Caco-2 (cell line): ENCODE data around the gene CD248. TPM values are rescaled to one million over a fixed set of nuclear protein-coding genes. Genes with fewer than 3 reads are reported as not detected.

ENCODE experiments used
- BruUV-seq: library from RNA; stranded (reverse); fragments of 400-500 nt; replicated peaks from 2 replicates; lab custom pipeline; 2021; lab: Mats Ljungman, UMichigan
- CTCF ChIA-PET: fragments of 300-600 bp; sonication (Branson Sonifier 250); formaldehyde crosslinking; loops from one replicate; lab custom pipeline; 2022; ENCODE audit warnings: antibody characterized with exemption; lab: Charles Lee
- POLR2A ChIA-PET: fragments of 300-600 bp; sonication (Branson Sonifier 250); formaldehyde crosslinking; loops from one replicate; lab custom pipeline; 2022; ENCODE audit warnings: antibody characterized with exemption; lab: Charles Lee
- DNase-seq, 2 experiments: peaks; one replicate each; pipeline versions ENCODE4 v3.0.0 to v3.0.0-alpha.2; 2020 to 2022
- H3K27me3 ChIP-seq: replicated peaks from 2 replicates; pipeline ENCODE4 v1.6.0; 2011; ENCODE audit warnings: low read length; ENCODE audit not compliant: control insufficient read depth, insufficient read depth
- H3K36me3 ChIP-seq: 2 replicates; pipeline ENCODE4 v1.5.1; 2011; ENCODE audit warnings: low read length; ENCODE audit not compliant: control insufficient read depth, insufficient read depth
- H3K4me1 ChIP-seq: fragments of 250-450 bp; sonication (Bioruptor Pico); 2 replicates; pipeline ENCODE4 v1.5.1; 2020; ENCODE audit warnings: mild to moderate bottlenecking
- H3K4me3 ChIP-seq: 2 replicates; pipeline ENCODE4 v1.5.1; 2011; ENCODE audit warnings: low read depth, mild to moderate bottlenecking, control low read depth, low read length
- H3K9me3 ChIP-seq: fragments of 250-450 bp; sonication (Bioruptor Pico); 2 replicates; pipeline ENCODE4 v1.5.1; 2020; ENCODE audit warnings: mild to moderate bottlenecking, moderate library complexity
- H3K27ac Mint-ChIP-seq: one replicate; pipeline ENCODE4 v1.8.0; 2022; ENCODE audit warnings: mixed read lengths; ENCODE audit not compliant: unreplicated experiment
- H3K27me3 Mint-ChIP-seq: one replicate; pipeline ENCODE4 v1.8.0; 2022; ENCODE audit warnings: mixed read lengths; ENCODE audit not compliant: insufficient read depth, unreplicated experiment
- H3K36me3 Mint-ChIP-seq: one replicate; pipeline ENCODE4 v1.8.0; 2022; ENCODE audit warnings: mild to moderate bottlenecking, mixed read lengths; ENCODE audit not compliant: insufficient read depth, unreplicated experiment
- H3K4me1 Mint-ChIP-seq: one replicate; pipeline ENCODE4 v1.8.0; 2022; ENCODE audit warnings: low read depth, mixed read lengths; ENCODE audit not compliant: unreplicated experiment
- H3K4me3 Mint-ChIP-seq: one replicate; pipeline ENCODE4 v1.8.0; 2022; ENCODE audit warnings: mild to moderate bottlenecking, moderate library complexity, mixed read lengths; ENCODE audit not compliant: unreplicated experiment
- H3K9me3 Mint-ChIP-seq: one replicate; pipeline ENCODE4 v1.8.0; 2022; ENCODE audit warnings: mixed read lengths; ENCODE audit not compliant: unreplicated experiment
- intact Hi-C: fragments of 100-400 bp; cut with micrococcal nuclease; formaldehyde crosslinking; loops from one replicate; pipeline ENCODE4 v1.10.0; 2022; ENCODE audit not compliant: unreplicated experiment
- total RNA-seq: library from RNA; stranded (reverse); gene quantifications from 2 replicates; pipeline ENCODE4 v1.2.3, GENCODE V29; 2022
- TF ChIP-seq, protein P1 (sequence below), 2 experiments: fragments of 200-600 bp in 1 of 2; IDR thresholded peaks; 1 replicate in 1 of 2; 2 replicates in 1 of 2; pipeline versions ENCODE4 v1.5.1 to v1.8.0; 2011 to 2022; ENCODE audit warnings: antibody characterized with exemption in 1 of 2, control low read depth in 1 of 2, inconsistent platforms in 1 of 2, low read depth in 1 of 2, low read length in 1 of 2, mild to moderate bottlenecking in 1 of 2, moderate library complexity in 1 of 2; ENCODE audit not compliant: insufficient read depth in 1 of 2, severe bottlenecking in 1 of 2, unreplicated experiment in 1 of 2

CD248 gene
- total RNA-seq, 1 experiment from 2014 or later: 0.27 TPM

DNA sequence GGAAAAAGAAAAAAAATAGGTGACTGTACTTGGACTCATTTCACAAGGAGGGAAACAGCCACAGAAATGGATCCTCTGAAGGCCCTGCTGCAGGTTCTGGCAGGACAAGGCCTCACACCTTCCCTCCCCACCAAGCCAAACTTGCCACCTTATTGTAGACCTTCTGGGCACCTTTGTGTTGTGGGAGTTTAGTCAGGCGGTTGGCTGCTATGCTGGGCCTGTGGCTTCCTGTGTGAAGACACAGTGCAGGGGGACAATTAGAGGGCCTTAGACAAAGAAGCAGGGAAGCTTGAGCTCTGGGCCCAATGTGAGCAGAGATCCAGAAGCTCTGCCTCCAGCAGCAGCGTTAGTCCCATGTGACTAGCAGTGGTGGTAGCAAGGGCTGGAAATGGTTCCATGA, 44.2 kb downstream of the CD248 start:
- Histone ChIP-seq H3K4me3 (no peak overlapping the region), H3K9me3 (no peaks in the 10 kb centered on the region), H3K4me1 (peaks cover 6% of the 10 kb centered on the region), H3K27me3 (no peaks in the 10 kb centered on the region), H3K36me3 (peaks cover 5% of the 10 kb centered on the region)
- TF ChIP-seq, protein P1, sequence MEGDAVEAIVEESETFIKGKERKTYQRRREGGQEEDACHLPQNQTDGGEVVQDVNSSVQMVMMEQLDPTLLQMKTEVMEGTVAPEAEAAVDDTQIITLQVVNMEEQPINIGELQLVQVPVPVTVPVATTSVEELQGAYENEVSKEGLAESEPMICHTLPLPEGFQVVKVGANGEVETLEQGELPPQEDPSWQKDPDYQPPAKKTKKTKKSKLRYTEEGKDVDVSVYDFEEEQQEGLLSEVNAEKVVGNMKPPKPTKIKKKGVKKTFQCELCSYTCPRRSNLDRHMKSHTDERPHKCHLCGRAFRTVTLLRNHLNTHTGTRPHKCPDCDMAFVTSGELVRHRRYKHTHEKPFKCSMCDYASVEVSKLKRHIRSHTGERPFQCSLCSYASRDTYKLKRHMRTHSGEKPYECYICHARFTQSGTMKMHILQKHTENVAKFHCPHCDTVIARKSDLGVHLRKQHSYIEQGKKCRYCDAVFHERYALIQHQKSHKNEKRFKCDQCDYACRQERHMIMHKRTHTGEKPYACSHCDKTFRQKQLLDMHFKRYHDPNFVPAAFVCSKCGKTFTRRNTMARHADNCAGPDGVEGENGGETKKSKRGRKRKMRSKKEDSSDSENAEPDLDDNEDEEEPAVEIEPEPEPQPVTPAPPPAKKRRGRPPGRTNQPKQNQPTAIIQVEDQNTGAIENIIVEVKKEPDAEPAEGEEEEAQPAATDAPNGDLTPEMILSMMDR (IDR thresholded peaks at IDR 0.05; ENCODE audit: insufficient read depth in 1 of 2, low read depth in 1 of 2, low read length in 1 of 2, severe bottlenecking in 1 of 2, unreplicated experiment in 1 of 2): no peak
- Mint-ChIP-seq H3K4me3 (no peak overlapping the region), H3K27me3 (no peaks in the 10 kb centered on the region), H3K9me3 (no peaks in the 10 kb centered on the region), H3K4me1 (no peaks in the 10 kb centered on the region), H3K36me3 (peaks cover 59% of the 10 kb centered on the region), H3K27ac (no peak overlapping the region)
- intact Hi-C loops: no loop called here
- BruUV-seq: no TSS peak
- POLR2A ChIA-PET: no interaction called here
- no peak for DNase-seq
- CTCF ChIA-PET: interaction anchor here (1.2 kb wide), 1 partner anchor 51 kb away, joined by 3 read pairs; no protein-coding TSS in a partner anchor

DNA sequence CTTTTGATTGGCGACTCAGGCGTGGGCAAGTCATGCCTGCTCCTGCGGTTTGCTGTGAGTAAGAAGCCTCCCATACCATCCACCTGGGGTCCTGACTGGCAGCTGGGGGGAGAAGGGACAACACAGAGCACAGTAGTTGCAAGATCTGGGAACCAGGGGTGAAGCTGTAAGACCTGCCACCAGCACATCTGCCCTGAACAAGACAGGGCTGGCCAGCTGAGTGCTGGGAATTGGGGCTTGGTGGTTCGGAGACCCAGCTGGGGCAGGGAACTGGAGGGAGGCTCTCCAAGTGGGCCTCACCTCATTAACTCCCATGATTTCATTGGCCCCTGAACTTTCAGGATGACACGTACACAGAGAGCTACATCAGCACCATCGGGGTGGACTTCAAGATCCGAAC, 45.0 kb downstream of the CD248 start:
- H3K4me3 Mint-ChIP-seq: no peak overlapping the region
- H3K27me3 Mint-ChIP-seq: no peaks in the 10 kb centered on the region
- H3K27me3 ChIP-seq: no peaks in the 10 kb centered on the region
- peaks cover 5% of the 10 kb centered on the region for H3K36me3 ChIP-seq
- H3K36me3 Mint-ChIP-seq: peaks cover 64% of the 10 kb centered on the region
- H3K9me3 Mint-ChIP-seq: no peaks in the 10 kb centered on the region
- POLR2A ChIA-PET: interaction anchor here (0.6 kb wide), 1 partner anchor 17 kb away, joined by 4 read pairs; the partner anchor contains the start of gene YIF1A
- no TSS peak for BruUV-seq
- no peak overlapping the region for H3K27ac Mint-ChIP-seq
- intact Hi-C loops: no loop called here
- H3K4me1 Mint-ChIP-seq: peaks cover 6% of the 10 kb centered on the region
- DNase-seq: no peak
- CTCF ChIA-PET: interaction anchor here (0.5 to 0.6 kb wide), 3 partner anchors 12 to 202 kb away, joined by 3 to 9 read pairs (median 5); partner anchors contain the start of gene PACS1
- TF ChIP-seq, protein P1 (IDR thresholded peaks at IDR 0.05; ENCODE audit: insufficient read depth in 1 of 2, low read depth in 1 of 2, low read length in 1 of 2, severe bottlenecking in 1 of 2, unreplicated experiment in 1 of 2): no peak
- no peaks in the 10 kb centered on the region for H3K4me1 ChIP-seq
- H3K9me3 ChIP-seq: no peaks in the 10 kb centered on the region
- H3K4me3 ChIP-seq: no peak overlapping the region

DNA sequence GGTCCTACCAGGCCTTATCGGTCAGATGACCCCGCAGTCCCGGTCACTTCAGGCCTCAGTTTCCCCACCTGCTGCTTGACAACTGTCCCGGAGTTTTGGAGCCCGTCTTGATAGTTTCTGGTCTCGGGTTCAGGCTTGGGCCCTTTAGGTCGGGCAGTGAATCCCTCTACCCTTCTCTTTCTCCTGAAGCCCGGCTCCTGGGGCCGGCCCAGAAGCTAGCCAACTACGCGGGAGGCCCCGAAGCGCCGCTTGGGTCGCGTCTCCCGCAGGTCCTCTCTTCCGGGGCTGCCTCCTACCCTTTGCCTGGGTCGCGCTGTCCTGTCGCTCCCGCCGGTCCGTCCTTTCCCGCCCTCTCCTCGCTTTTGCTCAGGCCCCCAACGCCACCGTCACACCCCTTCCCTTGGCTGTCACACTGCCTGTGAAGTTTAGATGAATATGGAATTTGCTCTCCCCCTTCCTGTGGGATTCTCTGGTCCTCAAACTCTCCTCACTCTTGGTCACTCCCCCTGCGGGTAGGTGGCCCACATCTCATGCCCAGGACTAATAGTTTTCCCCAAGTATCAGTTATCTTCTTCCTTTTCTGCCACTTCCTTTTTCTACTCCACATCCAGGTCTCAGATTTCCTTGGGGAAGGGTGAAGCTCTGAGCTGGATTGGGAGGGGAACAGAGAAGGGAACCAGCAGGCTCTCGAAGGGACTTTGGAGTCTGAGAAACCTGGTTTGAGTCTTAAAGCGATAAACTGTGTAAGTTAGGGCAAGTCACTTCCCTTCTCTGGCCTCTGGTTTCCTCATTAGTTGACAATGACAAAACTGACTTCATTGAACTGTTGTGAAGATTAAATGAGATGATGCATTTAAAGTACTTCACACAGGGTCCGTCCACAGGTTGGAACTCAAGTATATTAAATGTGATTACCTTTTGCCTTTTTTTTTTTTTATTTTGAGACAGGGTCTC, 47.6 kb downstream of the CD248 start:
- TF ChIP-seq, protein P1 (IDR thresholded peaks at IDR 0.05; ENCODE audit: insufficient read depth in 1 of 2, low read depth in 1 of 2, low read length in 1 of 2, severe bottlenecking in 1 of 2, unreplicated experiment in 1 of 2): peak in 1 of 2 experiments; percentile 49
- Mint-ChIP-seq H3K4me1 (peaks cover 8% of the 10 kb centered on the region), H3K9me3 (no peaks in the 10 kb centered on the region), H3K4me3 (peak overlapping the region; percentile 92), H3K27ac (peak overlapping the region; percentile 87), H3K27me3 (no peaks in the 10 kb centered on the region), H3K36me3 (peaks cover 53% of the 10 kb centered on the region)
- peak; percentile 55 to 70 for DNase-seq
- ChIA-PET CTCF (interaction anchor here (0.7 to 2.1 kb wide), 3 partner anchors 17 to 47 kb away, joined by 4 to 9 read pairs (median 5); no protein-coding TSS in a partner anchor), POLR2A (no interaction called here)
- no peaks in the 10 kb centered on the region for H3K4me1 ChIP-seq
- H3K36me3 ChIP-seq: peaks cover 4% of the 10 kb centered on the region
- TSS peak; percentile 58 for BruUV-seq
- peak overlapping the region; percentile 78 for H3K4me3 ChIP-seq
- H3K27me3 ChIP-seq: no peaks in the 10 kb centered on the region
- intact Hi-C loops: loop anchor here (1.0 kb wide), 4 partner anchors 8 to 43 kb away; partner anchors contain the start of gene YIF1A
- no peaks in the 10 kb centered on the region for H3K9me3 ChIP-seq
